DMS153 treated with DMSO at 0.1 percent for 48 hours (cell line): Measurements from ENCODE around the gene ZNF331.

Experiments used
- DNase-seq: peaks from one replicate; lab custom pipeline; 2025; ENCODE audit not compliant: unreplicated experiment; lab: John Stamatoyannopoulos, UW

ZNF331 gene

GRCh38 chr19:53571339-53571738, 33.4 kb downstream of the ZNF331 start:
- no peak for DNase-seq

DNA sequence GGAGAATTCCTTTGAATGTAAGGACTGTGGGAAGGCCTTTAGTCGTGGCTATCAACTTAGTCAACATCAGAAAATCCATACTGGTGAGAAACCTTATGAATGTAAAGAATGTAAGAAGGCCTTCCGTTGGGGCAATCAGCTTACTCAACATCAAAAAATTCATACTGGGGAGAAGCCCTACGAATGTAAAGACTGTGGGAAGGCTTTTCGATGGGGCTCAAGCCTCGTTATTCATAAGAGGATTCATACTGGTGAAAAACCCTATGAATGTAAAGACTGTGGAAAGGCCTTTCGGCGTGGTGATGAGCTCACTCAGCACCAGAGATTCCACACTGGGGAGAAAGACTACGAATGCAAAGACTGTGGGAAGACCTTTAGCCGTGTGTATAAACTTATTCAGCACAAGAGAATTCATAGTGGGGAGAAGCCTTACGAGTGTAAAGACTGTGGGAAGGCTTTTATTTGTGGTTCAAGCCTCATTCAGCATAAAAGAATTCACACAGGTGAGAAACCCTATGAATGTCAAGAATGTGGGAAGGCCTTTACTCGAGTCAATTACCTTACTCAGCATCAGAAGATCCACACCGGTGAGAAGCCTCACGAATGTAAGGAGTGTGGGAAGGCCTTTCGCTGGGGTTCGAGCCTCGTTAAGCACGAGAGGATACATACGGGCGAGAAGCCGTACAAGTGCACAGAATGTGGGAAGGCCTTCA, 39.2 kb downstream of the ZNF331 start:
- no peak for DNase-seq

DNA sequence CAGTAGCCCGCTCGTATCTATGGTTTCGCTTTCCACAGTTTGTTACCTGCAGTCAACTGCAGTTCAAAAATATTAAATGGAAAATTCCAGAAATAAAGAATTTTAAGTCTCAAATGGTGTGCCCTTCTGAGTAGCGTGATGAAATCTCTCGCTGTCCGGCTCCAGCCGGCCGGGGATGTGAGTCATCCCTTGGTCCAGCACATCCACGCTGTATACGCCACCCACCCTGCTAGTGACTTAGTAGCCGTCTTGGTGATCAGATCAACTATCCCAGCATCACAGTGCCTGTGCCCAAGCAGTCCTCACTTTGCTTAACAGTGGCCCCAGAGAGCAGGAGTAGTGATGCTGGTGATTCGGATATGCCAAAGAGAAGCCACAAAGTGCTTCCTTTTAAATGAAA, 40.0 kb downstream of the ZNF331 start:
- no peak for DNase-seq

GRCh38 chr19:53579518-53579917, 41.6 kb downstream of the ZNF331 start:
- DNase-seq, result no peak

DNA sequence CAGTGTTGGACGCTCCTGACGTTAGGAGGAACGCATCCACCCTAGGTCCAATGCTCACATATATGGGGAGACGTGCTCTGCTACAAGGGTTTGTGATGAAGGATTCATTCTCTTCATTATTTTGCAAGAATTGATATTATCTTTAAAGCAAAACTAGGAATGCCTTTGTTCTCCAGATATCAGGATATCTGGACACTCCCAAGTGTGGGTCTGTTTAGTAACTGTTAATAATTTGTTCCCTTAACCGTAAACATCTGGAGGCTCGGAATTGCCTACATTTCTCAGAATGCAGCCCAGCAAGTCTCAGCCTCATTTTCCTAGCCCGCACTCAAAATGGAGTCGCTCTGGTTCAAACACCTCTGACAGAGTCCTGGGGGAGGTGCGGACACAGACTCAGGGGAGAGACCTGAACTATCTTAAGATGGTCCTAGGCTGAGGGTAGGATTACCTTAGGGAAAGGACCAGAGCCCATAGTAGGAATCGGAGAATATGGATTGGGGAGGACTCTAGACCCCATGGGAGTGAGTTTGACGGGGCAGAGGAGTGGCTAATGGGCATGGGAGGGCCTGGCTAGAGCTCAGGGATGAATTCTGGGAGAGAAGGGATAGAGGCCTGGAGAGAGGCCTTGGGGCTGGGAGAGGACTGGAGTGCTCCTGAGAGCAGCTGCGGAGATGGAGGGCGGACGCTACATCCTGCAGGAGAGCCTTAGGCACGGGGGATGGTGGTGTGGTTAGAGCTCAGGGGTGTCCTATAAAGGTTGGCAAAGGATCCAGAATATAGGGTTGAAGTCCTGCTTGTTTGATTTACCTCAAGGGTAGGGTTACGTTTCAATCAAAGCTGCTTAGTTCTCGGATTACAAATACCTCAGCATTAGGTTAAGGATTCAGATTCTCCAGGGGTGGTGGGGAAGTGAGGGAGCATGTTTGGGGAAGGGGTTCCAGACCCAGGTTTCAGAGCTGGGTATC, 43.2 kb downstream of the ZNF331 start:
- no peak for DNase-seq

GRCh38 chr19:53581871-53582279, 43.9 kb downstream of the ZNF331 start:
- DNase-seq, result no peak

- no peak for DNase-seq
Measured at GRCh38 chr19:53583181-53583580, 45.2 kb downstream of the ZNF331 start.

- no peak for DNase-seq
Measured at GRCh38 chr19:53586277-53586691, 48.3 kb downstream of the ZNF331 start.

GRCh38 chr19:53594811-53595509, 57.0 kb downstream of the ZNF331 start:
- no peak for DNase-seq

- DNase-seq, result no peak
Measured at GRCh38 chr19:53595510-53595867, 57.5 kb downstream of the ZNF331 start.

- no peak for DNase-seq
Measured at GRCh38 chr19:53596056-53596455, 58.1 kb downstream of the ZNF331 start.

DNA sequence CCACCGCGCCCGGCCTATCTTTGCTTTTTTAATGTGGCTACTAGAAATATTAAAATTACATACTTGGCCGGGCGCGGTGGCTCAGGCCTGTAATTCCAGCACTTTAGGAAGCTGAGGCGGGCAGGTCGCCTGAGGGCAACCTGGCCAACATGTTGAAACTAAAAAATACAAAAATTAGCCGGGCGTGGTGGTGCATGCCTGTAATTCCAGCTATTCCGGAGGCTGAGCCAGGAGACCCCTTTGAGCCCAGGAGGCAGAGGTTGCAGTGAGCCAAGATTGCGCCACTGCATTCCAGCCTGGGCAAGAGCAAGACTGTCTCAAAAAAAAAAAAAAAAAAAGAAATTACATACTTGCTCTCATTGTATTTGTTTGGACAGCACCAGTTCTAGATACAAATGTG, 59.1 kb downstream of the ZNF331 start:
- DNase-seq, result no peak

DNA sequence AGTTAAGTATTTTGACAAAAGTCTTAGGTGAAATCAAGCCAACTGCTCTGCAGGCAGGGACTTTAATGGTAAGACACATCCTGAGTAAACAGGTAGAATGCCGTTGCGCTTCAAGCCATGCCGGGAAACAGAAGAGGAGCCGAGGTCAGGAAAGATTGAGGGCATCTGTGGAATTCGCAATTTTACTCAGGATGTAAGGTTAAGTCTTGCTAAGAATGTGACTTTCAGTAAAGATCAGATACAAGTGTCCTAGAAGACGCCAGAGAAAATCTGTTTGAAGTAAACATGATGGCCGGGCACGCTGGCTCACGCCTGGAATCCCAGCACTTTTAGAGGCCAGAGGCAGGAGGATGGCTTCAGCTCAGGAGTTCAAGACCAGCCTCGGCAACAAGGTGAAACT, 60.4 kb downstream of the ZNF331 start:
- DNase-seq, result no peak

DNA sequence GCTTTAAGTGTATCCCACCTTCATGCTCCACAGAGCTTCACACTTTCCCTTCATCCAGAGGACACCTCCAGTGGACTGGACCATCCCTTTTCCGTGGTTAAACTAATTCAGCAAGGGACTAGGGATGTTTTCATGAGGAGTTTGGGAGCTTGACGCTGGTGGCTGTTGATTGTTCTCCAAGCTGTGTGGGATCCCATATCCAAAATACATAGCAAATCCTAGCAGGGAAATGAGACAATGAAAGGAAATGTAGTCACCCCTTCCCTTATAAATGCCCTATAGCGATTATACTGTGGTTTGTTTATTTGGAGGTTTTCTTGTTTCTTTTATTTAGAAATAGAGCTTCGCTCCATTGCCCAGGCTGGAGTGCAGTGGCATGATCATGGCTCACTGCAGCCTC, 62.3 kb downstream of the ZNF331 start:
- no peak for DNase-seq

GRCh38 chr19:53606031-53606430, 68.1 kb downstream of the ZNF331 start:
- DNase-seq, result no peak

DNA sequence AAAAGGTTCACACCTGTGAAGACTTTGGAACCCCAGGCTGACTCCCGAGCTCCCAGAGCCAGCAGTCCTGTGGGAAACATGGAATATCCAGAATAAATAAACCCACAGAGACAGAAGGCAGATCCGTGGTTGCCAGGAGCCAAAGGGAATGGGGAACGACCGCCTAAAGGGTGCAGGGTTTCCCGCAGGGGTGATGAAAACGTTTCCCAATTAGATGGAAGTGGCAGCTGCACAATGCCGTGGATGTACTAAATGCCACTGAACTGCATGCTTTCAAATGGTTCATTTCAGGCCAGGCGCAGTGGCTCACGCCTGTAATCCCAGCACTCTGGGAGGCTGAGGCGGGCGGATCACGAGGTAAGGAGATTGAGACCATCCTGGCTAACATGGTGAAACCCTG, 70.4 kb downstream of the ZNF331 start:
- no peak for DNase-seq

GRCh38 chr19:53612762-53613526, 75.0 kb downstream of the ZNF331 start:
- no peak for DNase-seq

GRCh38 chr19:53621885-53622740, 84.2 kb downstream of the ZNF331 start:
- no peak for DNase-seq

DNA sequence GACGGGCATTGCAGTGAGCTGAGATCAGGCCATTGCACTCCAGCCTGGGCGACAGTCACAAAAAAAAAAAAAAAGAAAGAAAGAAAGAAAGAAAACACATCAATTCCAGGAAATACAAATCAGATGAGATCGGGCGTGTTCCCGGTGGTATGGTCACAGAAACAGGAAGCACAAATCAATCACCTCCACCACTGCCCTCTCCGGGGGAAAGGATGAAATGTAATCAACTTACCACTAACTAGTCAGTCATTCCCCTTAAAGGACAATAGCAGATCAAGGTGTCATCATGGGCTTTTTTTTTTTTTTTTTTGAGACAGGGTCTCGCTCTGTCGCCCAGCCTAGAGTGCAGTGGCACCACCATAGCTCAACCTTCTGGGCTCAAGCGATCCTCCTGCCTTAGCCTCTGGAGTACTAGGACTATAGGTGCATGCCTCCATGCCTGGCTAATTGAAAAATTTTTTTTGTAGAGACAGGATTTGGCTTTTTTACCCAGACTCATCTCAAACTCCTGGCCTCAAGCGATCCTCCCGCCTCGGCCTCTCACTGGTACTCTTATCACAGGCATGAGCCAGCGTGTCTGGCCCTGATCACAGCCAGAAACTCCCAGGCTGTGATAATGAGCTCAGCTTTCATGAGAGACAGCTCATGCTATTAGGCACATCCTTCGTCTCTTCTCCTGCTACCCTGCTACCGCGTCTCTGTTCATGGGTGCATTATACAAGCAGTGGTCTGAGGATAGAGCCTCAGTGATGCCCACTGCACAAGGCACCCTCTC, 87.0 kb downstream of the ZNF331 start:
- no peak for DNase-seq
